Fibroblast of lung (primary cell): ENCODE measurements around the gene BAD. TPM values are rescaled to one million over a fixed set of nuclear protein-coding genes. Genes with fewer than 3 reads are reported as not detected.

ENCODE experiments used
- DNase-seq, 2 donors: peaks; one replicate each; pipeline versions ENCODE4 v3.0.0 to v3.0.0-alpha.2; 2010; ENCODE audit warnings: low read depth in 2 of 2
- H2AFZ ChIP-seq: 2 replicates; pipeline ENCODE4 v1.5.1; 2012; ENCODE audit warnings: low read length, control low read depth, inconsistent platforms
- H3K27ac ChIP-seq: 2 replicates; pipeline ENCODE4 v1.5.1; 2011; ENCODE audit warnings: low read length, control low read depth; ENCODE audit not compliant: insufficient read depth
- H3K27me3 ChIP-seq: 2 replicates; pipeline ENCODE4 v1.5.1; 2011; ENCODE audit warnings: mild to moderate bottlenecking, low read length; ENCODE audit not compliant: control insufficient read depth, insufficient read depth
- H3K36me3 ChIP-seq: 2 replicates; pipeline ENCODE4 v1.5.1; 2011; ENCODE audit warnings: low read length; ENCODE audit not compliant: control insufficient read depth, insufficient read depth
- H3K4me1 ChIP-seq: 2 replicates; pipeline ENCODE4 v1.5.1; 2011; ENCODE audit warnings: low read length; ENCODE audit not compliant: control insufficient read depth, insufficient read depth; ENCODE audit errors: extremely low read depth
- H3K4me2 ChIP-seq: 2 replicates; pipeline ENCODE4 v1.5.1; 2011; ENCODE audit warnings: low read length, control low read depth; ENCODE audit not compliant: insufficient read depth; ENCODE audit errors: extremely low read depth
- H3K4me3 ChIP-seq, 4 experiments: fragments of 200-600 bp in 1 of 4; sonication (generic) in 1 of 4; replicated peaks in 1 of 4; 2 replicates each; pipeline ENCODE4 v1.5.1; 2011 to 2016; ENCODE audit warnings: low read length in 4 of 4, low read depth in 3 of 4, mild to moderate bottlenecking in 3 of 4, control low read depth in 2 of 4, inconsistent platforms in 1 of 4, mixed read lengths in 1 of 4; ENCODE audit not compliant: insufficient read depth in 1 of 4; ENCODE audit errors: control extremely low read depth in 1 of 4
- H3K79me2 ChIP-seq: 2 replicates; pipeline ENCODE4 v1.5.1; 2012; ENCODE audit warnings: mild to moderate bottlenecking, low read length, inconsistent platforms; ENCODE audit not compliant: control insufficient read depth, insufficient read depth
- H3K9ac ChIP-seq: 2 replicates; pipeline ENCODE4 v1.5.1; 2011; ENCODE audit warnings: mild to moderate bottlenecking, low read length, control low read depth; ENCODE audit not compliant: insufficient read depth
- H3K9me3 ChIP-seq: 2 replicates; pipeline ENCODE4 v1.5.1; 2012; ENCODE audit warnings: low read depth, low read length; ENCODE audit not compliant: control insufficient read depth, insufficient read depth
- H4K20me1 ChIP-seq: 2 replicates; pipeline ENCODE4 v1.5.1; 2011; ENCODE audit warnings: low read length; ENCODE audit not compliant: control insufficient read depth, insufficient read depth; ENCODE audit errors: extremely low read depth
- CTCF ChIP-seq, 2 donors: IDR thresholded peaks in 1 of 2; conservative IDR thresholded peaks in 1 of 2; 1 replicate in 1 of 2; 2 replicates in 1 of 2; pipeline ENCODE4 v1.5.1; 2011 to 2012; ENCODE audit warnings: low read length in 2 of 2, control low read depth in 1 of 2, inconsistent platforms in 1 of 2, low read depth in 1 of 2, mild to moderate bottlenecking in 1 of 2
- EZH2 ChIP-seq: IDR thresholded peaks from 2 replicates; pipeline ENCODE4 v1.5.1; 2012; ENCODE audit warnings: low read length, control low read depth, mild to moderate bottlenecking; ENCODE audit errors: missing control alignments
- polyA plus RNA-seq, 2 donors: library from polyadenylated mRNA; depleted of rRNA in 1 of 2; stranded (reverse) in 1 of 2; unstranded in 1 of 2; fragments of >200 nt; gene quantifications; 2 replicates each; pipeline ENCODE4 v1.2.1, GENCODE V29; 2011 to 2012; ENCODE audit warnings: missing spikeins in 1 of 2
- total RNA-seq: library from RNA; depleted of rRNA; stranded (reverse); fragments of >200 nt; gene quantifications from 2 replicates; pipeline ENCODE4 v1.2.1, GENCODE V29; 2014

Gene BAD
- total and polyA plus RNA-seq, 2 donors (not counting 1 experiment from before 2014, with no cell fraction given), result 31.6 to 79.9 TPM

GRCh38 chr11:64229090-64229743 is 55.2 kb downstream of the BAD start:
- Histone ChIP-seq H3K27me3 (no peaks in the 10 kb centered on the region), H4K20me1 (no peaks in the 10 kb centered on the region), H3K79me2 (peaks cover 8% of the 10 kb centered on the region), H3K4me3 (peak overlapping the region in 1 of 4 experiments; percentile 80), H3K27ac (no peak overlapping the region), H3K36me3 (no peaks in the 10 kb centered on the region), H3K4me1 (peaks cover 11% of the 10 kb centered on the region), H3K9me3 (no peaks in the 10 kb centered on the region), H2AFZ (no peak overlapping the region), H3K9ac (no peak overlapping the region), H3K4me2 (no peak overlapping the region)
- TF ChIP-seq EZH2 (no peak), CTCF (conservative IDR thresholded peaks at IDR 0.05 in 1 of 2, IDR thresholded peaks at IDR 0.05 in 1 of 2; ENCODE audit: low read depth in 1 of 2, low read length in 2 of 2) (no peak)
- DNase-seq, result no peak

GRCh38 chr11:64227405-64227956 is 57.0 kb downstream of the BAD start:
- no peaks in the 10 kb centered on the region for H3K27me3 ChIP-seq
- peaks cover 10% of the 10 kb centered on the region for H3K4me1 ChIP-seq
- peak overlapping the region; percentile 23 for H3K9ac ChIP-seq
- no peaks in the 10 kb centered on the region for H4K20me1 ChIP-seq
- H3K4me3 ChIP-seq, result peak overlapping the region; percentile 81 to 90 (median 88)
- no peak overlapping the region for H2AFZ ChIP-seq
- peaks cover 8% of the 10 kb centered on the region for H3K79me2 ChIP-seq
- H3K27ac ChIP-seq, result no peak overlapping the region
- TF ChIP-seq CTCF (conservative IDR thresholded peaks at IDR 0.05 in 1 of 2, IDR thresholded peaks at IDR 0.05 in 1 of 2; ENCODE audit: low read depth in 1 of 2, low read length in 2 of 2) (no peak), EZH2 (no peak)
- no peaks in the 10 kb centered on the region for H3K9me3 ChIP-seq
- peaks cover 8% of the 10 kb centered on the region for H3K36me3 ChIP-seq
- peak in 1 of 2 donors; percentile 27 for DNase-seq
- peak overlapping the region; percentile 95 for H3K4me2 ChIP-seq

- H3K9ac ChIP-seq, result peak overlapping the region; percentile 76
- H2AFZ ChIP-seq, result no peak overlapping the region
- TF ChIP-seq CTCF (conservative IDR thresholded peaks at IDR 0.05 in 1 of 2, IDR thresholded peaks at IDR 0.05 in 1 of 2; ENCODE audit: low read depth in 1 of 2, low read length in 2 of 2) (no peak), EZH2 (no peak)
- H4K20me1 ChIP-seq, result no peaks in the 10 kb centered on the region
- no peaks in the 10 kb centered on the region for H3K27me3 ChIP-seq
- peaks cover 10% of the 10 kb centered on the region for H3K4me1 ChIP-seq
- peak overlapping the region; percentile 81 to 90 (median 88) for H3K4me3 ChIP-seq
- H3K79me2 ChIP-seq, result peaks cover 8% of the 10 kb centered on the region
- no peaks in the 10 kb centered on the region for H3K9me3 ChIP-seq
- DNase-seq, result no peak
- peak overlapping the region; percentile 68 for H3K27ac ChIP-seq
- H3K4me2 ChIP-seq, result peak overlapping the region; percentile 95
- H3K36me3 ChIP-seq, result peaks cover 8% of the 10 kb centered on the region
These were observed 57.9 kb downstream of the BAD start for GRCh38 chr11:64226507-64227051.
